Measurements from ENCODE around the gene TSSC4.

TSSC4 gene

DNA sequence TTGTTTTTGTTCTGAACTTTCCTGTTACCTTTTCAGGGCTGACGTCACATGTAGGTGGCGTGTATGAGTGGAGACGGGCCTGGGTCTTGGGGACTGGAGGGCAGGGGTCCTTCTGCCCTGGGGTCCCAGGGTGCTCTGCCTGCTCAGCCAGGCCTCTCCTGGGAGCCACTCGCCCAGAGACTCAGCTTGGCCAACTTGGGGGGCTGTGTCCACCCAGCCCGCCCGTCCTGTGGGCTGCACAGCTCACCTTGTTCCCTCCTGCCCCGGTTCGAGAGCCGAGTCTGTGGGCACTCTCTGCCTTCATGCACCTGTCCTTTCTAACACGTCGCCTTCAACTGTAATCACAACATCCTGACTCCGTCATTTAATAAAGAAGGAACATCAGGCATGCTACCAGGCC is 3.5 kb upstream of the TSSC4 start:
- H3K27ac ChIP-seq (ENCODE audit: low read length): no peak overlapping the region
- no peak overlapping the region for H3K9ac ChIP-seq (ENCODE audit: low read length)
- no peaks in the 10 kb centered on the region for H3K4me1 ChIP-seq (ENCODE audit: control insufficient read depth, low read depth, low read length)
- H3K36me3 ChIP-seq (ENCODE audit: control insufficient read depth, low read depth, low read length): peaks cover 4% of the 10 kb centered on the region
- H3K9me3 ChIP-seq (ENCODE audit: control insufficient read depth, low read depth, low read length): no peaks in the 10 kb centered on the region
- no peaks in the 10 kb centered on the region for H3K27me3 ChIP-seq (ENCODE audit: control insufficient read depth, insufficient read depth, low read length)
- H3K4me3 ChIP-seq (ENCODE audit: low read length): no peak overlapping the region

- Histone ChIP-seq H3K9ac (ENCODE audit: low read length) (peak overlapping the region; percentile 62), H3K4me3 (ENCODE audit: low read length) (peak overlapping the region; percentile 69), H3K4me1 (ENCODE audit: control insufficient read depth, low read depth, low read length) (no peaks in the 10 kb centered on the region)
Measured at GRCh38 chr11:2398664-2399355, 1.7 kb upstream of the TSSC4 start.

GRCh38 chr11:2399488-2400068 is 972 bp upstream of the TSSC4 start:
- Histone ChIP-seq H3K4me1 (ENCODE audit: control insufficient read depth, low read depth, low read length) (no peaks in the 10 kb centered on the region), H3K4me3 (ENCODE audit: low read length) (peak overlapping the region; percentile 69), H3K9me3 (ENCODE audit: control insufficient read depth, low read depth, low read length) (no peaks in the 10 kb centered on the region), H3K27me3 (ENCODE audit: control insufficient read depth, insufficient read depth, low read length) (no peaks in the 10 kb centered on the region), H3K27ac (ENCODE audit: low read length) (no peak overlapping the region), H3K36me3 (ENCODE audit: control insufficient read depth, low read depth, low read length) (peaks cover 11% of the 10 kb centered on the region), H3K9ac (ENCODE audit: low read length) (peak overlapping the region; percentile 62)

More at GRCh38 chr11:2398664-2399355, 1.7 kb upstream of the TSSC4 start:
- Histone ChIP-seq H3K27ac (ENCODE audit: low read length) (no peak overlapping the region), H3K36me3 (ENCODE audit: control insufficient read depth, low read depth, low read length) (peaks cover 11% of the 10 kb centered on the region), H3K9me3 (ENCODE audit: control insufficient read depth, low read depth, low read length) (no peaks in the 10 kb centered on the region), H3K27me3 (ENCODE audit: control insufficient read depth, insufficient read depth, low read length) (no peaks in the 10 kb centered on the region)

GRCh38 chr11:2400762-2401435 is 349 bp downstream of the TSSC4 start:
- H3K27ac ChIP-seq (ENCODE audit: low read length): peak overlapping the region; percentile 8
- peak overlapping the region; percentile 98 for H3K4me3 ChIP-seq (ENCODE audit: low read length)
- peak overlapping the region; percentile 93 for H3K9ac ChIP-seq (ENCODE audit: low read length)
- no peaks in the 10 kb centered on the region for H3K4me1 ChIP-seq (ENCODE audit: control insufficient read depth, low read depth, low read length)
- H3K9me3 ChIP-seq (ENCODE audit: control insufficient read depth, low read depth, low read length): no peaks in the 10 kb centered on the region
- no peaks in the 10 kb centered on the region for H3K27me3 ChIP-seq (ENCODE audit: control insufficient read depth, insufficient read depth, low read length)
- peaks cover 11% of the 10 kb centered on the region for H3K36me3 ChIP-seq (ENCODE audit: control insufficient read depth, low read depth, low read length)

- Histone ChIP-seq H3K27me3 (ENCODE audit: control insufficient read depth, insufficient read depth, low read length) (no peaks in the 10 kb centered on the region), H3K36me3 (ENCODE audit: control insufficient read depth, low read depth, low read length) (peaks cover 11% of the 10 kb centered on the region), H3K4me1 (ENCODE audit: control insufficient read depth, low read depth, low read length) (no peaks in the 10 kb centered on the region), H3K4me3 (ENCODE audit: low read length) (peak overlapping the region; percentile 98), H3K27ac (ENCODE audit: low read length) (no peak overlapping the region), H3K9ac (ENCODE audit: low read length) (peak overlapping the region; percentile 93), H3K9me3 (ENCODE audit: control insufficient read depth, low read depth, low read length) (no peaks in the 10 kb centered on the region)
Measured at GRCh38 chr11:2401436-2401984, 960 bp downstream of the TSSC4 start.

- Histone ChIP-seq H3K9ac (ENCODE audit: low read length) (no peak overlapping the region), H3K27ac (ENCODE audit: low read length) (no peak overlapping the region), H3K27me3 (ENCODE audit: control insufficient read depth, insufficient read depth, low read length) (no peaks in the 10 kb centered on the region), H3K36me3 (ENCODE audit: control insufficient read depth, low read depth, low read length) (peaks cover 8% of the 10 kb centered on the region), H3K9me3 (ENCODE audit: control insufficient read depth, low read depth, low read length) (no peaks in the 10 kb centered on the region), H3K4me3 (ENCODE audit: low read length) (peak overlapping the region; percentile 98), H3K4me1 (ENCODE audit: control insufficient read depth, low read depth, low read length) (no peaks in the 10 kb centered on the region)
Measured at GRCh38 chr11:2402106-2402505, 1.6 kb downstream of the TSSC4 start.

- H3K9ac ChIP-seq (ENCODE audit: low read length): no peak overlapping the region
- peaks cover 7% of the 10 kb centered on the region for H3K36me3 ChIP-seq (ENCODE audit: control insufficient read depth, low read depth, low read length)
- no peak overlapping the region for H3K27ac ChIP-seq (ENCODE audit: low read length)
- H3K4me3 ChIP-seq (ENCODE audit: low read length): no peak overlapping the region
- H3K9me3 ChIP-seq (ENCODE audit: control insufficient read depth, low read depth, low read length): no peaks in the 10 kb centered on the region
- H3K4me1 ChIP-seq (ENCODE audit: control insufficient read depth, low read depth, low read length): no peaks in the 10 kb centered on the region
- H3K27me3 ChIP-seq (ENCODE audit: control insufficient read depth, insufficient read depth, low read length): no peaks in the 10 kb centered on the region
Measured at GRCh38 chr11:2402890-2403645, 2.5 kb downstream of the TSSC4 start.

- H3K4me1 ChIP-seq (ENCODE audit: control insufficient read depth, low read depth, low read length): no peaks in the 10 kb centered on the region
- no peaks in the 10 kb centered on the region for H3K27me3 ChIP-seq (ENCODE audit: control insufficient read depth, insufficient read depth, low read length)
- no peak overlapping the region for H3K27ac ChIP-seq (ENCODE audit: low read length)
- peaks cover 7% of the 10 kb centered on the region for H3K36me3 ChIP-seq (ENCODE audit: control insufficient read depth, low read depth, low read length)
- no peaks in the 10 kb centered on the region for H3K9me3 ChIP-seq (ENCODE audit: control insufficient read depth, low read depth, low read length)
- no peak overlapping the region for H3K4me3 ChIP-seq (ENCODE audit: low read length)
- no peak overlapping the region for H3K9ac ChIP-seq (ENCODE audit: low read length)
Measured at GRCh38 chr11:2404735-2405196, 4.2 kb downstream of the TSSC4 start.

GRCh38 chr11:2406451-2406850 is 5.9 kb downstream of the TSSC4 start:
- no peaks in the 10 kb centered on the region for H3K27me3 ChIP-seq (ENCODE audit: control insufficient read depth, insufficient read depth, low read length)
- H3K9ac ChIP-seq (ENCODE audit: low read length): no peak overlapping the region
- no peak overlapping the region for H3K4me3 ChIP-seq (ENCODE audit: low read length)
- no peaks in the 10 kb centered on the region for H3K9me3 ChIP-seq (ENCODE audit: control insufficient read depth, low read depth, low read length)
- no peaks in the 10 kb centered on the region for H3K4me1 ChIP-seq (ENCODE audit: control insufficient read depth, low read depth, low read length)
- H3K27ac ChIP-seq (ENCODE audit: low read length): no peak overlapping the region
- H3K36me3 ChIP-seq (ENCODE audit: control insufficient read depth, low read depth, low read length): peaks cover 7% of the 10 kb centered on the region

GRCh38 chr11:2406878-2407410 is 6.4 kb downstream of the TSSC4 start:
- Histone ChIP-seq H3K27ac (ENCODE audit: low read length) (no peak overlapping the region), H3K9me3 (ENCODE audit: control insufficient read depth, low read depth, low read length) (no peaks in the 10 kb centered on the region), H3K9ac (ENCODE audit: low read length) (no peak overlapping the region), H3K27me3 (ENCODE audit: control insufficient read depth, insufficient read depth, low read length) (no peaks in the 10 kb centered on the region), H3K36me3 (ENCODE audit: control insufficient read depth, low read depth, low read length) (peaks cover 7% of the 10 kb centered on the region), H3K4me3 (ENCODE audit: low read length) (no peak overlapping the region), H3K4me1 (ENCODE audit: control insufficient read depth, low read depth, low read length) (no peaks in the 10 kb centered on the region)

- no peaks in the 10 kb centered on the region for H3K27me3 ChIP-seq (ENCODE audit: control insufficient read depth, insufficient read depth, low read length)
- no peak overlapping the region for H3K9ac ChIP-seq (ENCODE audit: low read length)
- H3K9me3 ChIP-seq (ENCODE audit: control insufficient read depth, low read depth, low read length): no peaks in the 10 kb centered on the region
- H3K4me3 ChIP-seq (ENCODE audit: low read length): no peak overlapping the region
- H3K36me3 ChIP-seq (ENCODE audit: control insufficient read depth, low read depth, low read length): no peaks in the 10 kb centered on the region
- no peaks in the 10 kb centered on the region for H3K4me1 ChIP-seq (ENCODE audit: control insufficient read depth, low read depth, low read length)
- no peak overlapping the region for H3K27ac ChIP-seq (ENCODE audit: low read length)
Measured at GRCh38 chr11:2408671-2409070, 8.1 kb downstream of the TSSC4 start.
